NCI-H345 (cell line): Measurements from ENCODE around the gene SLC46A1.
A peak's percentile ranks its signal among the peaks of the same experiment; 100 is the strongest.
"Not testable (repeated sequence)": the region's sequence is repeated elsewhere in the genome, so short reads cannot be mapped to it uniquely, and the experiment has no call there.

Source experiments
- DNase-seq: peaks from one replicate; lab custom pipeline; 2025; lab: John Stamatoyannopoulos, UW

The SLC46A1 gene

GRCh38 chr17:28405632-28406472 is at the start of gene SLC46A1:
TSS of gene SLC46A1 (minus strand) at chr17:28406212. CDS start at chr17:28406114, 98 bp downstream.
- DNase-seq: peak; percentile 66

- no peak for DNase-seq
Observed at GRCh38 chr17:28449859-28450258, 43.8 kb upstream of the SLC46A1 start.

GRCh38 chr17:28447396-28447760 is 41.4 kb upstream of the SLC46A1 start:
- no peak for DNase-seq

- DNase-seq: no peak
Observed at GRCh38 chr17:28446716-28447395, 40.8 kb upstream of the SLC46A1 start.

GRCh38 chr17:28443901-28444638 is 38.1 kb upstream of the SLC46A1 start:
- no peak for DNase-seq

GRCh38 chr17:28434326-28434725 is 28.3 kb upstream of the SLC46A1 start:
- DNase-seq: not testable (repeated sequence)

GRCh38 chr17:28433721-28434120 is 27.7 kb upstream of the SLC46A1 start:
- no peak for DNase-seq

GRCh38 chr17:28427982-28428381 is 22.0 kb upstream of the SLC46A1 start:
- DNase-seq: not testable (repeated sequence)

- DNase-seq: peak; percentile 12
Observed at GRCh38 chr17:28427371-28427770, 21.4 kb upstream of the SLC46A1 start.

- no peak for DNase-seq
Observed at GRCh38 chr17:28426081-28426519, 20.1 kb upstream of the SLC46A1 start.

- no peak for DNase-seq
Observed at GRCh38 chr17:28425206-28425605, 19.2 kb upstream of the SLC46A1 start.

- DNase-seq: peak; percentile 59
Observed at GRCh38 chr17:28421787-28422305, 15.8 kb upstream of the SLC46A1 start.

- peak; percentile 49 for DNase-seq
Observed at GRCh38 chr17:28416703-28417311, 10.8 kb upstream of the SLC46A1 start.

- no peak for DNase-seq
Observed at GRCh38 chr17:28415886-28416285, 9.9 kb upstream of the SLC46A1 start.

GRCh38 chr17:28413804-28414203 is 7.8 kb upstream of the SLC46A1 start:
- DNase-seq: no peak

- no peak for DNase-seq
Observed at GRCh38 chr17:28412099-28412498, 6.1 kb upstream of the SLC46A1 start.

- DNase-seq: no peak
Observed at GRCh38 chr17:28407974-28408306, 1.9 kb upstream of the SLC46A1 start.

GRCh38 chr17:28407130-28407973 is 1.3 kb upstream of the SLC46A1 start:
- peak; percentile 72 for DNase-seq

- DNase-seq: peak; percentile 73
Observed at GRCh38 chr17:28406473-28406814, 432 bp upstream of the SLC46A1 start.

GRCh38 chr17:28404812-28405570 is 1.0 kb downstream of the SLC46A1 start:
- peak; percentile 9 for DNase-seq

GRCh38 chr17:28404461-28404811 is 1.6 kb downstream of the SLC46A1 start:
- DNase-seq: no peak
